Inflammatory macrophage treated with lipopolysaccharide for 1 hour (primary cell): Measurements from ENCODE around the gene PRKAG3.
A peak's percentile ranks its signal among the peaks of the same experiment; 100 is the strongest.

ENCODE experiments used
- DNase-seq, 2 donors: peaks; one replicate each; pipeline ENCODE4 v3.0.0-alpha.2; 2020 to 2022

PRKAG3 gene

GRCh38 chr2:218837495-218837894 is 5.9 kb upstream of the PRKAG3 start:
- no peak for DNase-seq

GRCh38 chr2:218834685-218835084 is 3.1 kb upstream of the PRKAG3 start:
- no peak for DNase-seq

- no peak for DNase-seq
Measured at GRCh38 chr2:218833023-218833609, 1.5 kb upstream of the PRKAG3 start.

- DNase-seq = no peak
Measured at GRCh38 chr2:218832520-218832919, 917 bp upstream of the PRKAG3 start.

- DNase-seq = no peak
Measured at GRCh38 chr2:218832081-218832480, 478 bp upstream of the PRKAG3 start.

- no peak for DNase-seq
Measured at GRCh38 chr2:218830526-218831306, 887 bp downstream of the PRKAG3 start.

DNA sequence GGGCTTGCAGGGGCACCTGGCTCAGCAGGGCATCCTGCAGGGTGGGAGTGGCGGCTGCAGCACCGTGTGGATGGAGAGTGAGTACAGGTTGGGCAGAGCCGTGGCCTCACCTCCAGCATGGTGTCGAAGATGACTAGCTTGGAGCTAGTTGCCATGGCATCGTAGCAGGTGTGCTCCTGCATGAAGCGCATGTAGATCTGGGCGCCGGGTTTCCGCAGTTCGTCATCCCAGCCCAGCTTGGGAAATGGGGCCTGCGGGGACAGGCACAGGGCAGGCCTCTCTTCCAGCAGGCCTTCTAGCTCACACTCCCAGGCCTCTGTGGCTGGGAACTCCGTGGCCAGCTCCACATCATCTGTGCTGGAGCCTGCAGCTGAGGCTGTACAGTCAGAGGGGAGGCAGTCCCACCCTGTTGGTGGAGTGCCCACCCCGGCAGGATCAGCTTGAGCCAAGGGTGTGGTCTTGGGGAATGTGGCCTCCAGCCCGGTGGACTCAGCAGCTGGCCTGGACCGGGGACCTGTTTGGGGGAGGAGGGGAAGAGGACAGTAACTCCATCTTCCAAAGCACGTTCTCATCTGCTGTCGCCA is 1.6 kb downstream of the PRKAG3 start:
- no peak for DNase-seq

DNA sequence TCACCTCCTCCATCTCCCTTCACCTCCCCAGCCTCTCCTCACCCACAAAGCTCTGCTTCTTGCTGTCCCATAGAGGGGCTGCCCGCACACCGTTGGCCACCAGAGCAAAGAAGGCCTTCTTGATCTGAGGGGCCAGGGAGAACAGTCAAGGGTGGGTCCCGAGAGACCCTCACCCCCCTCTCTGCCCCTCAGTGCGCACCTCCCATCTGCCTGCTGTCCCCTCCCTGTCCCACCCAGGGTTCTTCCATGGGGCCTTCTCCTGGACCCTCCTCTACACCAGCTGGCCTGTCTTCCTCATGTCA is 3.2 kb downstream of the PRKAG3 start:
- no peak for DNase-seq

- DNase-seq = no peak
Measured at GRCh38 chr2:218827701-218828476, 3.7 kb downstream of the PRKAG3 start.

GRCh38 chr2:218826791-218827190 is 4.8 kb downstream of the PRKAG3 start:
- no peak for DNase-seq

DNA sequence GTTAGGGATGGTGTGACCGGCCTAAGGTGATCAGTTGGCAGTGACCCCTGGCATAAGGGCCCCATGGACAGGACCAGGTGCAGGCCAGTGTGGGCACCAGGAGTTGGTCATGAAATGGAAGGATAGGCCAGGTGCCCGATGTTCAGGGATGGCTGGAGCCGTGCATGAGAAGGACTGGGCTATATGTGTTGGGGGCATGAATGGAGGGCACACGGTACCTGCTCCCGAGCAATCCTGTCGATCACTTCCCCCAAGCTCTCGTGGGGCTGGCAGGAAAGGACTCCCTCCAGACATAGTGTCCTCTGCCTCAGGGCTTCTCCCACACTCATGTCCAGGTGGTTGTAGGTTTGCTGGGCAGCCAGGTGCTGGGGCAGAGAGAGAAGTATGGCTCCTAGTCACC is 7.6 kb downstream of the PRKAG3 start:
- DNase-seq = no peak

DNA sequence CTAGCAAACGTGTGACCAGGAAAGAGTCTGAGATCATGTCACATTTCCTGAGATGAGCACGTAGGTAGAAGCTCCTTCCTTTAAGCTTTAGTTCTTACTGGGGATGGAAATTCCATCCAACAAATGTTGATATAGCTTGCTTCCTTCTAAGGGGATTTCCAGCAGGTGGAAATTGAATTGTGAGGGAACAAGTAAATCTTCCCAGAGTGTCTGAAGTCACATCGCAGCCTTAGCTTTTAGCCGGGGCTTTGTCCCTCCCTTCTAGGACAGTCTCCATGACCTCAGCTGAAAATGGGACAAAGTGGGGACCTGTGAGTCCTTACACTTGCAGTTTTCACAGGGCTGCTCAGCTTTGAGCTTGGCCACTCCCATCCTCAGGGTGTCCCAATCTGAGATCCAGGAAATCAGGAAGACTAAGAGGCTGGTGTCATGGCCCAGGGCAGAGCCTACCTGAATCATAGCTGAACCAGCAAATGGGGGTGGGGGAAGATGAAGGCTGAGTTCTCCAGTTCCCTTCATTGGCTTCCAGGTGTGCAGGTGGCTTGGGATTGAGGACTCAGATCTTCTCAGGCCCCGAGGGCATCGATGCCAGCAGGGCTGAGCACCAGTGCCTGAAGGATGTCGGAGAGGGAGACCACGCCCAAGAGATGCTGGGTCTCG is 8.3 kb downstream of the PRKAG3 start:
- DNase-seq = peak in 1 of 2 donors; percentile 85

GRCh38 chr2:218822622-218823021 is 9.0 kb downstream of the PRKAG3 start:
- no peak for DNase-seq

DNA sequence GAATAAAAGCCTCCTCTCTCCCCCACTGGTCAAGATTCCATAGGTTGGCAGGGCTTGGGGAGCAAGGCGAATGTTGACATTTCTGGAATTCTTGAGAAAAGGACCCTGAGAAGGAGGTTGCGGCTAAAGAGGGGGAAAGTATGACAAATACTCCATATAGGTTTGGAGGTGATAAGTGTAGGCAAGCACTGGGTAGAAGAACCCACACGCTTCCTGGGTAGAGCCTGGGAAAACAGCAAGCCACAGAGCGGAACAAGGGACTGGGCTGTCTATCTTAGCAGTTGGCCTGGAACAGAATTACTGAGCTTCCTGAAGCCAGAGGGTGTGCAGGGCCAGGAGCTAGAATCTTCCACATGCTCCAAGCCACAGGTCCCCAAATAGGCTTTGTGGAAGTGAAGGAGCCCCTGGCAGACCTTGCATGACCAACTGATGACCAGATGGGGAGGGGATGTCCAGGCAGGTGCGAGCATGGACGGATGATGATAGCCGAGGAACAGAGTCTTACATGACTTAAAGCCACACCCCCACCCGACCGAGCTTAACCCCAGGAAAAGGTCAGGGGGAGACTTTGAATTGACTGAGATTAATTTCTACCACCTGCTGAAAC is 9.9 kb downstream of the PRKAG3 start:
- peak in 1 of 2 donors; percentile 44 for DNase-seq

- DNase-seq = no peak
Measured at GRCh38 chr2:218820746-218821369, 10.7 kb downstream of the PRKAG3 start.

DNA sequence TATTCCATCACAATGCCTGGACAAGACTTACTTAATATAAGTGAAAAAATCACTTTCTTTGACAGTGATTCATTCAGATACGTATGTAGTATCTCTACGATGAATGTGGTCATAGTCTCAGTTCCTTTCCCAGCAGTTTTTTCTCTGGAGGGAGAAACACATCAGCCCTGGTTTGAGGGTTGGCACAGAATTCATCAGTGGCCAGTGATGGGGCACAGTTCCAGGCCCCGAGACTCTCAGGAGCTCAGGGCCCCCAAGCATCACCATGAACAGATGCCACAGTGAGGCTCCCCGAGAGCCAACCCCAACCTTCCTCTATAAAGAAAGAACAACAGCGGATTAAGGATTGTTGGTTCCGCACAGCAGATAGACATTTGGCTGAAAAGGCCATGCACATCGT is 12.5 kb downstream of the PRKAG3 start:
- peak; percentile 51 to 82 for DNase-seq

DNA sequence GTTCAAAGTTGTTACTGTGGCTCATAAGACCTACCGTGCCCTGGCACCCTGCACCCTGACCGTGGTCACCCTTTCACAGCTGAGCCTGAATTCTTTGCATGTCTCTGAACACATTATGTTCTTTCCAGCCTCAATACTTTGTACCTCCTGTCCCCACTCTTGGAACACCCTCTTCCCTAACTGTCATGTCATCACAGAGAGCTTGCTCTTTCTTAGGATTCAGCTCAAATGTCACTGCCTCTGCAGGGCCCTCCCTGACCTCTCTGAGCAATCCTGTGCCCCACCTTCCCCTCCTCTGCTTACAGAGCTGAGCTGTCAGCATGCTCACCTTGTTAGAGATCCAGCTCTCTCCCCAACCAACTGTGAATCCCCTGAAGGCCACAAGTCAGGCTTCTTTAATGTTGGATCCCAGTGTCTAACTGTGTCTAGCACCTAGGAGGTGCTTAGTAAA is 15.0 kb downstream of the PRKAG3 start:
- no peak for DNase-seq

- DNase-seq = no peak
Measured at GRCh38 chr2:218815649-218816048, 16.0 kb downstream of the PRKAG3 start.

DNA sequence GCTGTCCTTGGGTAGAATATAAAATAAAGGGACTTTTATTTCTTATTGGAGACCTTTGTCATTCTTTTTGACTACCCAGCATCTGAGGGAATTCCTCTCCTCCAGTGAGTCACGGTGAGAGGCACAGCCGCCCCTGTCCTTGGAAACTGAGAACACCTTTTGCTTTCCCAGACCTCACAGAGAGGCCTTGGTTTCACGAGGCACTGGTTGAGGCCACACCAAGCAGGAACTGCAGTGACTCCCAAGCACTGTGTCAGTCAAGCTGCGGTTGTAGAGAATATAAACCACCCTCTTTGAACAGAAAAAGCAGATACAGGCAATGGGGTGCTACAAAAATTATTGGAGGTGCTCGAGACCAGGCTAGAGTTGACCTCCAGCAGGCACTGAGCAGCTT is 16.4 kb downstream of the PRKAG3 start:
- no peak for DNase-seq

DNA sequence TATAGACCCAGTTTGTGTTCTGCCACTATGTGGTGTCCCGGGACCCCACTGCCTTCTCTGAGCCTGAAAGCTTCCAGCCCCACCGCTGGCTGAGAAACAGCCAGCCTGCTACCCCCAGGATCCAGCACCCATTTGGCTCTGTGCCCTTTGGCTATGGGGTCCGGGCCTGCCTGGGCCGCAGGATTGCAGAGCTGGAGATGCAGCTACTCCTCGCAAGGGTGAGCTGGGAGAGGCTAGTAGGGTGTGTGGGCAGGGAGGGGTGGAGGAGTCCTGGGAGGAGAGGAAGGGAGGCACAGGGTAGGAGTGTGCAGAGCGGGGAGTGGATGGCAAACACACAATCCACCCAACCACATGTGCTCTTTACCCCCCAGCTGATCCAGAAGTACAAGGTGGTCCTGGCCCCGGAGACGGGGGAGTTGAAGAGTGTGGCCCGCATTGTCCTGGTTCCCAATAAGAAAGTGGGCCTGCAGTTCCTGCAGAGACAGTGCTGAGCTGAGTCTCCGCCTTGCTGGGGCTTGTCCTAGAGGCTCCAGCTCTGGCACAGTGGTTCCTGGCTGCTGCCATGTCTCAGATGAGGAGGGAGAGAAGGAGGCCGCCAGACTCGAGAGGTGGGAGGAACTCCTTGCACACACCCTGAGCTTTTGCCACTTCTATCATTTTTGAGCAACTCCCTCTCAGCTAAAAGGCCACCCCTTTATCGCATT is 16.9 kb downstream of the PRKAG3 start:
- DNase-seq = no peak

- no peak for DNase-seq
Measured at GRCh38 chr2:218813771-218814460, 17.7 kb downstream of the PRKAG3 start.
